Kidney tubule cell (primary cell): ENCODE results near the gene CCL19.
A peak's percentile ranks its signal among the peaks of the same experiment; 100 is the strongest.

ENCODE experiments used
- DNase-seq: peaks from one replicate; pipeline ENCODE4 v3.0.0-alpha.2; 2018; ENCODE audit warnings: low spot score

Gene CCL19

GRCh38 chr9:34662526-34663302, 28.4 kb downstream of the CCL19 start, which contains the start of gene CCL27:
CCL27 (minus strand) TSS chr9:34662657; CDS start chr9:34662633, 24 bp downstream.
- DNase-seq = no peak

DNA sequence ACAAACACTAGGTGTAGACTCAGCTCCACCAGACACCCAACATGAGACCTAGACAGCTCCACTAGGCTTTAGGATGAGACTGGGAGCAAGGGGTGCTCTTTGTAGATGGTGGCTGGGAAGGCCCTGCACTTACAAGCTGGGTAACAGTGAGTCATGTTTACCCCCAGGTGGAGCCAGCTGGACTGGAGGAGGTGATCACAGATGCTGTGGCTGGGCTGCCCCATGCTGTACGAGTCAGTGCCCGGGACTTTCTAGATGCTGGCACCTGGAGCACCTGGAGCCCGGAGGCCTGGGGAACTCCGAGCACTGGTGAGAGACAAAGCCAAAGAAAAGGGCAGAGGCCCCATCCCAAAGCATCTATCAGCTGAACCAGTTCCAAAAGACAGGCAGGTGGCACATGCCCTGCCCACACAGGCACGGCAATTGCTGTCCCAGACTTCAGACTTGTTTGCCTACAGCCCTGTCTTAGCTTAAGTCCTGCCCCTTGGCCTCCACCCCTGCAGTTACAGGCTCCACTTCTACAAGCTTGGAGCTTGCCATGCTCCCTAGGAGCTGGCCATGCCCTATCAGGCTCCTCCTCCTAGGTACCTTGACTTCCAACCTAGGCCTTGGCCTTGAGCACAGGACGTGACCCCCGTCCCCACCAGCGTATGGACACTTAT, 31.4 kb downstream of the CCL19 start:
- DNase-seq = peak; percentile 86

GRCh38 chr9:34658461-34658860, 32.6 kb downstream of the CCL19 start:
- DNase-seq = no peak

DNA sequence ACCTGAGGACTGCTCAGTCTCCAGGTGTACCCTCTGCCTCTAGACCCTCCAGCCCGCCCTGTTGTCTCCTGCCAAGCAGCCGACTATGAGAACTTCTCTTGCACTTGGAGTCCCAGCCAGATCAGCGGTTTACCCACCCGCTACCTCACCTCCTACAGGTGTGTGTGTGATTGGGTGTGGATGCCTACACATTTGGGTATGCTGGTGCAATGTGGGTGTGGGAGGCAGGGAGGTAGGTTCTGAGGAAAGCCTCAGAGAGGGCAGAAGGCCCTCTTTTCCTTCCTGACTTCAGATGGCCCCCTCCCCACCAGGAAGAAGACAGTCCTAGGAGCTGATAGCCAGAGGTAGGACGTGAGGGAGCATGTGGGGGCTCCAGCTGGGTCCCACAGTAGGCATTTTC, 34.1 kb downstream of the CCL19 start:
- DNase-seq = no peak

DNA sequence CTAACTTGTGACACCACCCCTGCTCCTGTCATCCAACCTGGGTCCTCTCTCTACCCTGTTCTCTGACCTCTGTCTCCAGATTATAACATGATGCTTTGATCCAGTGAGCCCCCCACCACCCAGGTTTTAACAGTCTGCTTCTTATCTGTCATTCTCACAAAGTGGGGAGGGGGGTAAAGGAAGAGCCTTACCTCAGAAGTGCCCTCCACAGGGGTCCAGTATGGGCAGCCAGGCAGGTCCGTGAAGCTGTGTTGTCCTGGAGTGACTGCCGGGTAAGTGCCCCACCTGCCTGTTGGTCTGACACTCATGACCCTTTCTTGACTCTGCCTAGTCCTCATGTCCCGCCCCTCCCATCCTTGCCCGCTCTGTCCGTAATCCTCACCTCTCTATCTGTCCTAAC, 35.7 kb downstream of the CCL19 start:
- no peak for DNase-seq

GRCh38 chr9:34654323-34655051, 36.6 kb downstream of the CCL19 start:
- DNase-seq = no peak

- DNase-seq = no peak
Observed at GRCh38 chr9:34653151-34654072, 37.7 kb downstream of the CCL19 start.

- no peak for DNase-seq
Observed at GRCh38 chr9:34652602-34653000, 38.5 kb downstream of the CCL19 start.

GRCh38 chr9:34651876-34652601, 39.0 kb downstream of the CCL19 start, which contains the start of gene IL11RA:
IL11RA (plus strand) TSS chr9:34652185; CDS start chr9:34655218, 3,033 bp downstream.
- DNase-seq = peak; percentile 89

DNA sequence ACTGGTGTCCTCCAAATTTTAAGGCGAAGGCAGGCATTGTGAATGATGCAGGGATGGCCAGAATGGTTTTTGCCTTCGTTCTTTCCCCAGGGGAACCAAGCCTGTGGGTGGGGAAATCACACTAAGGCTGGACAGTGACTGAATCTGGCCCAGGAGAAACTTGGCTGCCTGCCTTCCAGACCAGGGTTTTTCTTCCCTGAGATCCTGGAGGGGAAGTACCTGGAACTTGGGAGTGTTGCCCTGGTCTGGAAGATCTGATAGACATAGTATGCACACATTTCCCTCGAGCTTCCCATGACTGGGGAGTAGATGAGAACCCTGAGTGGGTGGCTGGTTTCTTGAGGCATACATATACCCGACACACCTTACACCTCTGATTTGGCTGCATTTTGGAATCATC, 39.8 kb downstream of the CCL19 start:
- peak; percentile 53 for DNase-seq

DNA sequence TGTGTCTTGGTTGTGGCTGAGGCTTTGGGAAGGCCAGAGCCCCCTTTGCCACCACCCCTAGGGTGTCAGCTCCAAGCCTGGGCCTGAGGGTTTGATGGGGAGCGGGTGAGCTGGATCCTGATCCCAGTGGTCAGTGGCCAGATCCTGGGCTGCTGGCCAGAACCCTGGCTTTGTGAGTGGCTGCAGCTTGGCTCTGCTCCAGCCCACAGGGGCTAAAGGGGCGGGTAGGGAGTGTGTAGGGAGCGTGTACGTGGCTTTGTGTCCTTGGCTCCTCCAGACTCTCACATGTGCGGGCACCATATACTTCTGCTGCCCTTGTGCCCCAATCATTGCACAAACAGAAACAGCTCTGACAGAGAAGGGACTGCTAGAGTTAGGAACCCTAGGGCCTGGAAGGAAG, 40.3 kb downstream of the CCL19 start:
- DNase-seq = no peak

GRCh38 chr9:34648673-34649072, 42.4 kb downstream of the CCL19 start:
- no peak for DNase-seq

DNA sequence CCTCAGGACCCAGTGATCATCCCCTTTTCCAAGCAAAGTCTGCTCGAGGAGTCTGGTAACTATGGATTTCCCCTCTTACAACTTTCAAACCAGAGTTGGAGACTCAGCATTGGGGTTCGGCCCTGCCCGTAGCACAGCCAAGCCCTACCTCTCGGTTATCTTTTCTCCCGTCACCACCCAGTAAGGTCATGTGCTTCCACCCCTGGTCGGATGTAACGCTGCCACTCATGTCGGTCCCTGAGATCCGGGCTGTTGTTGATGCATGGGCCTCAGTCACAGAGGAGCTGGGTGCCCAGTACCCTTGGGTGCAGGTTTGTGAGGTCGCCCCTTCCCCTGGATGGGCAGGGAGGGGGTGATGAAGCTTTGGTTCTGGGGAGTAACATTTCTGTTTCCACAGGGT, 43.4 kb downstream of the CCL19 start:
- DNase-seq = no peak

DNA sequence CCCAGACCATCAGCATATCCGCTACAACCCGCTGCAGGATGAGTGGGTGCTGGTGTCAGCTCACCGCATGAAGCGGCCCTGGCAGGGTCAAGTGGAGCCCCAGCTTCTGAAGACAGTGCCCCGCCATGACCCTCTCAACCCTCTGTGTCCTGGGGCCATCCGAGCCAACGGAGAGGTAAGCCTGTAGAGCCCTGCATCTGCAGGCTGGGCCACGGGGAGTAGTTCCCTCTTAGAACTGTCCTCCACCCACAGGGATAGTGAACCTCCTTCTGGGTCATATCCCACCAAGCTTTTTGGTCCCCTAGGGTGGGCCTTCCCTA, 44.0 kb downstream of the CCL19 start:
- DNase-seq = no peak

GRCh38 chr9:34646211-34647083, 44.6 kb downstream of the CCL19 start, which contains the start of gene GALT:
GALT (plus strand) TSS chr9:34646675; CDS start chr9:34646705, 30 bp downstream.
- DNase-seq = peak; percentile 91

DNA sequence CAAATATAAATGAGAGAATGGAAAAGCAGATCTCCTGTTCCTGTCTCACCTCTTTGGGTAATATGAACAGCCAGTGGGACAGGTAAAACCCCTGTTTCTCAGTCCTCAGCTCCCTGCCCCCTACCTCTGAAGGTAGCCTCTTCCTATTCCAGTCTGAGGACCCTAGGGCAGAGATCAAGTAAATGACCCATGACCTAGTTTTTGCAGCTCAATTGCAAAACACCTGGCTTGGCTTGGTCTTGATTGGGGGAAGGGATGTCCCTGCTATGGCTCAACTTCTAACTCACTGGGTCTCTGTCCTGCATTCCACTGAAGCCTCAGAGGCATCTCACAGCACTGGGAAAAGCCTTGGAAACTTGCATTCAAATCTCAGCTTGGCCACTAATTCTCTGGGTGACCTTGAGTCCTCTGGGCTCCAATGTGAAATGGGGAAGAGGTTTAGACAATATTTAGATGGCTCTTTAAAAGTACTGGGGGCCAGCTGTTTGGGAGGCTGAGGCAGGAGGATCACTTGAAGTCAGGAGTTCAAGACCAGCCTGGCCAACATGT, 46.2 kb downstream of the CCL19 start:
- no peak for DNase-seq

- no peak for DNase-seq
Observed at GRCh38 chr9:34642679-34643078, 48.4 kb downstream of the CCL19 start.
